HEK293 (cell line): ENCODE results near the gene SUSD4.

Source experiments
- GFI1B ChIP-seq: fragments of 450-650 bp; formaldehyde crosslinking; IDR thresholded peaks from 2 replicates; pipeline ENCODE4 v1.5.1; 2016; ENCODE audit warnings: missing biosample characterization, missing genetic modification characterization
- HOXD13 ChIP-seq: sonication (generic); formaldehyde crosslinking; IDR thresholded peaks from 2 replicates; pipeline ENCODE4 v1.8.0; 2022; ENCODE audit warnings: missing genetic modification reagents, borderline replicate concordance
- KLF10 ChIP-seq: fragments of 450-650 bp; IDR thresholded peaks from 2 replicates; pipeline ENCODE4 v1.5.1; 2018; ENCODE audit warnings: missing biosample characterization, mild to moderate bottlenecking, missing genetic modification characterization
- MYNN ChIP-seq: fragments of 450-650 bp; formaldehyde crosslinking; IDR thresholded peaks from 2 replicates; pipeline ENCODE4 v1.5.1; 2016; ENCODE audit warnings: missing biosample characterization, missing genetic modification characterization, borderline replicate concordance
- OSR2 ChIP-seq: fragments of 450-650 bp; formaldehyde crosslinking; IDR thresholded peaks from 2 replicates; pipeline ENCODE4 v1.5.1; 2016; ENCODE audit warnings: missing biosample characterization, missing genetic modification characterization
- PRDM1 ChIP-seq: fragments of 450-650 bp; formaldehyde crosslinking; IDR thresholded peaks from 2 replicates; pipeline ENCODE4; 2016; ENCODE audit warnings: missing biosample characterization, missing genetic modification characterization
- SP7 ChIP-seq: fragments of 450-650 bp; formaldehyde crosslinking; IDR thresholded peaks from 2 replicates; pipeline ENCODE4 v1.5.1; 2016; ENCODE audit warnings: missing biosample characterization, missing genetic modification characterization
- ZBTB44 ChIP-seq: fragments of 450-650 bp; IDR thresholded peaks from 2 replicates; pipeline ENCODE4 v1.5.1; 2018; ENCODE audit warnings: missing biosample characterization, mild to moderate bottlenecking, missing genetic modification characterization
- ZBTB8A ChIP-seq: fragments of 450-650 bp; formaldehyde crosslinking; IDR thresholded peaks from 2 replicates; pipeline ENCODE4 v1.5.1; 2016; ENCODE audit warnings: missing biosample characterization, missing genetic modification characterization
- ZEB2 ChIP-seq: fragments of 450-650 bp; formaldehyde crosslinking; IDR thresholded peaks from 2 replicates; pipeline ENCODE4 v1.5.1; 2016; ENCODE audit warnings: missing biosample characterization, missing genetic modification characterization
- ZNF148 ChIP-seq: fragments of 450-650 bp; formaldehyde crosslinking; IDR thresholded peaks from 2 replicates; pipeline ENCODE4 v1.5.0; 2017; ENCODE audit warnings: missing biosample characterization, missing genetic modification characterization, borderline replicate concordance
- ZNF174 ChIP-seq: fragments of 450-650 bp; formaldehyde crosslinking; IDR thresholded peaks from 2 replicates; pipeline ENCODE4 v1.5.0; 2017; ENCODE audit warnings: missing biosample characterization, mild to moderate bottlenecking, missing genetic modification characterization
- ZNF184 ChIP-seq: fragments of 450-650 bp; IDR thresholded peaks from 2 replicates; pipeline ENCODE4 v1.5.1; 2018; ENCODE audit warnings: missing biosample characterization, mild to moderate bottlenecking, missing genetic modification characterization
- ZNF248 ChIP-seq: fragments of 450-650 bp; formaldehyde crosslinking; IDR thresholded peaks from 2 replicates; pipeline ENCODE4 v1.5.1; 2017; ENCODE audit warnings: missing biosample characterization, missing genetic modification characterization
- ZNF302 ChIP-seq: fragments of 450-650 bp; formaldehyde crosslinking; IDR thresholded peaks from 2 replicates; pipeline ENCODE4 v1.5.1; 2016; ENCODE audit warnings: missing biosample characterization, missing genetic modification characterization, low read depth
- ZNF324 ChIP-seq: fragments of 450-650 bp; formaldehyde crosslinking; IDR thresholded peaks from 2 replicates; pipeline ENCODE4 v1.5.1; 2016; ENCODE audit warnings: missing biosample characterization, missing genetic modification characterization
- ZNF48 ChIP-seq: fragments of 450-650 bp; formaldehyde crosslinking; IDR thresholded peaks from 2 replicates; pipeline ENCODE4 v1.5.1; 2016; ENCODE audit warnings: missing biosample characterization, missing genetic modification characterization
- ZNF488 ChIP-seq: fragments of 450-650 bp; formaldehyde crosslinking; IDR thresholded peaks from 2 replicates; pipeline ENCODE4 v1.5.1; 2016; ENCODE audit warnings: missing biosample characterization, missing genetic modification characterization
- ZNF510 ChIP-seq: fragments of 450-650 bp; formaldehyde crosslinking; IDR thresholded peaks from 2 replicates; pipeline ENCODE4 v1.5.1; 2018; ENCODE audit warnings: mild to moderate bottlenecking, missing genetic modification characterization, missing biosample characterization; ENCODE audit not compliant: insufficient replicate concordance
- ZNF596 ChIP-seq: fragments of 450-650 bp; IDR thresholded peaks from 2 replicates; pipeline ENCODE4 v1.5.0; 2018; ENCODE audit warnings: missing biosample characterization, mild to moderate bottlenecking, missing genetic modification characterization, moderate library complexity
- ZNF76 ChIP-seq: fragments of 450-650 bp; formaldehyde crosslinking; IDR thresholded peaks from 2 replicates; pipeline ENCODE4; 2016; ENCODE audit warnings: low read depth, missing biosample characterization, missing genetic modification characterization, borderline replicate concordance
- ZNF777 ChIP-seq: fragments of 450-650 bp; formaldehyde crosslinking; IDR thresholded peaks from 2 replicates; pipeline ENCODE4 v1.5.1; 2017; ENCODE audit warnings: missing biosample characterization, missing genetic modification characterization, borderline replicate concordance
- ZSCAN30 ChIP-seq: fragments of 450-650 bp; IDR thresholded peaks from 2 replicates; pipeline ENCODE4 v1.5.1; 2018; ENCODE audit warnings: missing biosample characterization, mild to moderate bottlenecking, missing genetic modification characterization, moderate library complexity
- TF ChIP-seq, protein P1 (sequence below): fragments of 450-650 bp; formaldehyde crosslinking; IDR thresholded peaks from 2 replicates; pipeline ENCODE4 v1.5.1; 2016; ENCODE audit warnings: missing biosample characterization, missing genetic modification characterization
- TF ChIP-seq, protein P2 (sequence below): fragments of 450-650 bp; formaldehyde crosslinking; IDR thresholded peaks from 2 replicates; pipeline ENCODE4 v1.5.1; 2016; ENCODE audit warnings: missing biosample characterization, missing genetic modification characterization, low read depth
- TF ChIP-seq, protein P3 (sequence below): fragments of 450-650 bp; formaldehyde crosslinking; IDR thresholded peaks from 2 replicates; pipeline ENCODE4 v1.5.1; 2016; ENCODE audit warnings: missing biosample characterization, missing genetic modification characterization
- TF ChIP-seq, protein P4 (sequence below): fragments of 450-650 bp; formaldehyde crosslinking; IDR thresholded peaks from 2 replicates; pipeline ENCODE4 v1.5.1; 2017; ENCODE audit warnings: missing biosample characterization, missing genetic modification characterization

SUSD4 gene

DNA sequence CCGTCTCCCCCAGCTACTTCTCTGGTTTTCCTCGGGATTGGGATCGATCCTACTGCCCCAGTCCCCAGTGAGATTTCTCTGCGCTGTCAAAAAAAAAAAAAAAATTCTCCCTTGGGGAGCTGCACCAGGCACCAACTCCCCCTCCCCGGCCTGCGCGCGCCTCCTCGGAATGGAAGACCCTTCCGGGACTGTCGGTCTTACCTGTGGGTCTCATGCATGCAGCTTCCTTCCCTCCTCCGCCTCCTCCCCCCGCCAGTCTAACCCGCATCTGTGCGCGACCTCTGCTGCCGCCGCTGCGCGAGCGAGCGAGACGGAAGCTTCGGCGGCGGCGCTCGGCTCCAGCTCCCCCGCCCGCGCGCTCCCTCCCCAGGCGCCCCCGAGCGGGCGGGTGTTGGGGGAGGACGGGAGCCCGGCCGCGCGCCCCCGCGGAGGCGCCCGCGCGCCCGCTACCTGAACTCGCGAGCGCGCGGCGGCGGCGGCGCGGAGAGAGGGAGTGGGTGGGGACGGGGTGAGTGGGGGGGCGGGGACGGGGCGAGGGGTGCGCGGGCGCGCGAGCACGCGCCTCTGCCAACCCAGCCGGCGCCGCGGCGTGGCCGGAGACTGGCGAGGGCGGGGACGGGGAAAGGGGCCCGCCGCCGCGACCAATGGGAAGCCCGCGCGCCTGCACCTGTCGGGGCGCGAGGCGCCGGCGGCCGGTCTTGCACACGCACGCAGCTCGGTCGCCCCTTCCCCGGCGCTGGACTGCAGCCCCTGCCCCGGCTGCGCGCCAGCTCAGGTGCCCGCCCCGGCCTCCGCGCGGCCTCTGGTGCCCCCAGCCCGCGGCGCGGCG lies at the start of gene SUSD4 (continued):
- TF ChIP-seq ZNF324 (tag by site-specific recombination): 0 out of 2 replicates have a peak, but pooled peaks have one; percentile 49
- TF ChIP-seq ZNF148 (tag by site-specific recombination): no peak
- no peak for TF ChIP-seq ZSCAN30 (tag by site-specific recombination)
- no peak for TF ChIP-seq ZNF174
- TF ChIP-seq PRDM1 (tag by site-specific recombination): no peak
- TF ChIP-seq, protein P1, sequence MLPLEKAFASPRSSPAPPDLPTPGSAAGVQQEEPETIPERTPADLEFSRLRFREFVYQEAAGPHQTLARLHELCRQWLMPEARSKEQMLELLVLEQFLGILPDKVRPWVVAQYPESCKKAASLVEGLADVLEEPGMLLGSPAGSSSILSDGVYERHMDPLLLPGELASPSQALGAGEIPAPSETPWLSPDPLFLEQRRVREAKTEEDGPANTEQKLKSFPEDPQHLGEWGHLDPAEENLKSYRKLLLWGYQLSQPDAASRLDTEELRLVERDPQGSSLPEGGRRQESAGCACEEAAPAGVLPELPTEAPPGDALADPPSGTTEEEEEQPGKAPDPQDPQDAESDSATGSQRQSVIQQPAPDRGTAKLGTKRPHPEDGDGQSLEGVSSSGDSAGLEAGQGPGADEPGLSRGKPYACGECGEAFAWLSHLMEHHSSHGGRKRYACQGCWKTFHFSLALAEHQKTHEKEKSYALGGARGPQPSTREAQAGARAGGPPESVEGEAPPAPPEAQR (tag by site-specific recombination): no peak
- TF ChIP-seq ZNF48 (tag by site-specific recombination): no peak
- peak; percentile 60 for TF ChIP-seq OSR2
- no peak for TF ChIP-seq ZNF510
- no peak for TF ChIP-seq GFI1B (tag by site-specific recombination)
- TF ChIP-seq ZNF248 (tag by site-specific recombination): no peak
- no peak for TF ChIP-seq ZNF184
- TF ChIP-seq, protein P2, sequence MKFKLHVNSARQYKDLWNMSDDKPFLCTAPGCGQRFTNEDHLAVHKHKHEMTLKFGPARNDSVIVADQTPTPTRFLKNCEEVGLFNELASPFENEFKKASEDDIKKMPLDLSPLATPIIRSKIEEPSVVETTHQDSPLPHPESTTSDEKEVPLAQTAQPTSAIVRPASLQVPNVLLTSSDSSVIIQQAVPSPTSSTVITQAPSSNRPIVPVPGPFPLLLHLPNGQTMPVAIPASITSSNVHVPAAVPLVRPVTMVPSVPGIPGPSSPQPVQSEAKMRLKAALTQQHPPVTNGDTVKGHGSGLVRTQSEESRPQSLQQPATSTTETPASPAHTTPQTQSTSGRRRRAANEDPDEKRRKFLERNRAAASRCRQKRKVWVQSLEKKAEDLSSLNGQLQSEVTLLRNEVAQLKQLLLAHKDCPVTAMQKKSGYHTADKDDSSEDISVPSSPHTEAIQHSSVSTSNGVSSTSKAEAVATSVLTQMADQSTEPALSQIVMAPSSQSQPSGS: no peak
- peak; percentile 73; the same call in 1 of the 2 replicates for TF ChIP-seq ZEB2 (tag by site-specific recombination)
- no peak for TF ChIP-seq ZNF302 (tag by site-specific recombination)
- TF ChIP-seq ZNF596 (tag by site-specific recombination): peak; percentile 56
- TF ChIP-seq, protein P3, sequence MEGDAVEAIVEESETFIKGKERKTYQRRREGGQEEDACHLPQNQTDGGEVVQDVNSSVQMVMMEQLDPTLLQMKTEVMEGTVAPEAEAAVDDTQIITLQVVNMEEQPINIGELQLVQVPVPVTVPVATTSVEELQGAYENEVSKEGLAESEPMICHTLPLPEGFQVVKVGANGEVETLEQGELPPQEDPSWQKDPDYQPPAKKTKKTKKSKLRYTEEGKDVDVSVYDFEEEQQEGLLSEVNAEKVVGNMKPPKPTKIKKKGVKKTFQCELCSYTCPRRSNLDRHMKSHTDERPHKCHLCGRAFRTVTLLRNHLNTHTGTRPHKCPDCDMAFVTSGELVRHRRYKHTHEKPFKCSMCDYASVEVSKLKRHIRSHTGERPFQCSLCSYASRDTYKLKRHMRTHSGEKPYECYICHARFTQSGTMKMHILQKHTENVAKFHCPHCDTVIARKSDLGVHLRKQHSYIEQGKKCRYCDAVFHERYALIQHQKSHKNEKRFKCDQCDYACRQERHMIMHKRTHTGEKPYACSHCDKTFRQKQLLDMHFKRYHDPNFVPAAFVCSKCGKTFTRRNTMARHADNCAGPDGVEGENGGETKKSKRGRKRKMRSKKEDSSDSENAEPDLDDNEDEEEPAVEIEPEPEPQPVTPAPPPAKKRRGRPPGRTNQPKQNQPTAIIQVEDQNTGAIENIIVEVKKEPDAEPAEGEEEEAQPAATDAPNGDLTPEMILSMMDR (tag by site-specific recombination): peak; percentile 56; the same call in 1 of the 2 replicates
- no peak for TF ChIP-seq HOXD13 (CRISPR knock-in tag)
- TF ChIP-seq ZBTB44 (tag by site-specific recombination): no peak
- TF ChIP-seq MYNN (tag by site-specific recombination): no peak
- TF ChIP-seq ZNF76 (tag by site-specific recombination): no peak; the same call in 1 of the 2 replicates
- no peak for TF ChIP-seq ZNF488
- peak; percentile 42 for TF ChIP-seq ZBTB8A (tag by site-specific recombination)
- peak; percentile 29; the same call in 1 of the 2 replicates for TF ChIP-seq KLF10 (tag by site-specific recombination)
- peak; percentile 2; the same call in 1 of the 2 replicates for TF ChIP-seq ZNF777 (tag by site-specific recombination)
- TF ChIP-seq, protein P4, sequence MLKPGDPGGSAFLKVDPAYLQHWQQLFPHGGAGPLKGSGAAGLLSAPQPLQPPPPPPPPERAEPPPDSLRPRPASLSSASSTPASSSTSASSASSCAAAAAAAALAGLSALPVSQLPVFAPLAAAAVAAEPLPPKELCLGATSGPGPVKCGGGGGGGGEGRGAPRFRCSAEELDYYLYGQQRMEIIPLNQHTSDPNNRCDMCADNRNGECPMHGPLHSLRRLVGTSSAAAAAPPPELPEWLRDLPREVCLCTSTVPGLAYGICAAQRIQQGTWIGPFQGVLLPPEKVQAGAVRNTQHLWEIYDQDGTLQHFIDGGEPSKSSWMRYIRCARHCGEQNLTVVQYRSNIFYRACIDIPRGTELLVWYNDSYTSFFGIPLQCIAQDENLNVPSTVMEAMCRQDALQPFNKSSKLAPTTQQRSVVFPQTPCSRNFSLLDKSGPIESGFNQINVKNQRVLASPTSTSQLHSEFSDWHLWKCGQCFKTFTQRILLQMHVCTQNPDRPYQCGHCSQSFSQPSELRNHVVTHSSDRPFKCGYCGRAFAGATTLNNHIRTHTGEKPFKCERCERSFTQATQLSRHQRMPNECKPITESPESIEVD (tag by site-specific recombination): no peak
- TF ChIP-seq SP7 (tag by site-specific recombination): peak; percentile 71
